ENCODE measurements around the gene LRRC42. TPM values are rescaled to one million over a fixed set of nuclear protein-coding genes. Genes with fewer than 3 reads are reported as not detected.
"Not testable (repeated sequence)": the region's sequence is repeated elsewhere in the genome, so short reads cannot be mapped to it uniquely, and the experiment has no call there.

The LRRC42 gene
- total RNA-seq, 1 donor = 41.9 TPM

GRCh38 chr1:53992085-53992874 lies 46.1 kb downstream of the LRRC42 start:
- TF ChIP-seq CTCF (IDR thresholded peaks at IDR 0.05; ENCODE audit: insufficient read depth, low read length) = peak; percentile 33
- DNase-seq (ENCODE audit: low read depth) = peak; percentile 7
- no peak overlapping the region for H3K4me3 ChIP-seq (ENCODE audit: low read depth, low read length)

- not testable (repeated sequence) for H3K4me3 ChIP-seq (ENCODE audit: low read depth, low read length); DNase-seq (ENCODE audit: low read depth)
These were observed 48.4 kb downstream of the LRRC42 start for GRCh38 chr1:53994516-53994915.

GRCh38 chr1:53995683-53996082 lies 49.5 kb downstream of the LRRC42 start:
- H3K4me3 ChIP-seq (ENCODE audit: low read depth, low read length) = no peak overlapping the region
- DNase-seq (ENCODE audit: low read depth) = no peak
- no peak for TF ChIP-seq CTCF (IDR thresholded peaks at IDR 0.05; ENCODE audit: insufficient read depth, low read length)

- H3K4me3 ChIP-seq (ENCODE audit: low read depth, low read length) = no peak overlapping the region
- no peak for DNase-seq (ENCODE audit: low read depth)
- no peak for TF ChIP-seq CTCF (IDR thresholded peaks at IDR 0.05; ENCODE audit: insufficient read depth, low read length)
These were observed 52.1 kb downstream of the LRRC42 start for GRCh38 chr1:53998223-53998622.

- TF ChIP-seq CTCF (IDR thresholded peaks at IDR 0.05; ENCODE audit: insufficient read depth, low read length) = no peak
- no peak overlapping the region for H3K4me3 ChIP-seq (ENCODE audit: low read depth, low read length)
- no peak for DNase-seq (ENCODE audit: low read depth)
These were observed 53.8 kb downstream of the LRRC42 start for GRCh38 chr1:53999920-54000319.

- no peak overlapping the region for H3K4me3 ChIP-seq (ENCODE audit: low read depth, low read length)
- no peak for DNase-seq (ENCODE audit: low read depth)
- no peak for TF ChIP-seq CTCF (IDR thresholded peaks at IDR 0.05; ENCODE audit: insufficient read depth, low read length)
These were observed 55.4 kb downstream of the LRRC42 start for GRCh38 chr1:54001591-54001990.

GRCh38 chr1:54002544-54003248 lies 56.5 kb downstream of the LRRC42 start:
- TF ChIP-seq CTCF (IDR thresholded peaks at IDR 0.05; ENCODE audit: insufficient read depth, low read length) = no peak
- no peak overlapping the region for H3K4me3 ChIP-seq (ENCODE audit: low read depth, low read length)
- DNase-seq (ENCODE audit: low read depth) = no peak

All from fibroblast of the aortic adventitia (primary cell).